ENCODE measurements around the gene HPD.

DNA sequence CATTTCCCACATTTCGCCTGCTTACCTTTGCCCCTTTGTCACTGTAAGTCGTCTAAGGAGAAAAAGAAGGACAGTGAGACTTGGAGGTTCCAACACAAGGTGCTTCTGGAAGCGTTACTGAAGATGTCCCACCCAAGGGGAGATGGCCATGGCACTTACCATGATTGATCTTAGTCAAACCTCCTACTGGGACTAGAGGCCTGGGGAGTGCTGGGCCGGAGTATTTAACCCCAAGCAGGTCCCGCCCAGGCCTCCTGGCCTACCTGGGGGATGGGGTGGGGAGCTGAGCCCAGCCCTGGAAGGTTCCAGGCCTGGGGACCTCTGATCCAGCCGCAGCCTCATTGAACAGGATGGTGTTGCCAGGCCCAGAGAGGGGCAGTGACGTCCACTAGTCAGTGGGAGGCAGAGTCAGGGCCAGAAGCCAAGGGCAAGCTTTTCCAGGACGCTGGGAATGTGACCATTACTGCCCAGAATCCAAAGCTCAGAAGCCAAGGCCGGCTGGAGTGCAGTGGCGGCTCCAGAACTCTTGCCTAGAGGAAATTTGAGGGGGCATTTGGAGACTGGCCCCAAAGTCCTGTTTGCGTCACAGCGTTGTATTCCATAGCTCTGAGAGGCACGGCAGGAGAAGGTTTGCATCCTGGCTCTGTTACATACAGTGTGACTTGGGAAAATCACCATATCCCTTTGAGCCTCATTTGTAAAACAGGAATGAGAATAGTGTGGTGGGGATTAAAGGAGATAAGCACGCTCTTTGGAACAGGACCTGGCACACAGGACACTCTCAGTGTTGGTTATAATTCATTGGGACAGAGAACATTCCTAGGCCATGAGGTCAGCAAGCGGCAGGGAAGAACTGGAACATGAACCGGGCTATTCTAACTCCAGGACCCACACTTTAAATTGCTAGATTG lies at the start of gene HPD:
- TF ChIP-seq CTCF (IDR thresholded peaks at IDR 0.05), result no peak
- TF ChIP-seq REST (IDR thresholded peaks at IDR 0.05; ENCODE audit: insufficient read depth in 1 of 2, low read depth in 2 of 2, low read length in 1 of 2), result no peak
- no peak for TF ChIP-seq POLR2AphosphoS5 (IDR thresholded peaks at IDR 0.05; ENCODE audit: low read depth, low read length)

Measured in Panc1 (cell line).